ENCODE data around the gene ARID1B. TPM values are rescaled to one million over a fixed set of nuclear protein-coding genes. Genes with fewer than 3 reads are reported as not detected.

Gene ARID1B
- total and polyA plus RNA-seq, 2 donors (not counting 1 experiment from before 2014, with no cell fraction given) = 47.2 to 280 TPM

- H3K36me3 ChIP-seq (replicated peaks in 1 of 2; ENCODE audit: control extremely low read depth in 1 of 2, control insufficient read depth in 1 of 2, extremely low read depth in 1 of 2, insufficient read depth in 2 of 2, low read length in 1 of 2) = no peaks in the 10 kb centered on the region
- 97% methylated on average over 15 of the region's 21 CpGs for WGBS (ENCODE audit: insufficient coverage)
- intact Hi-C loops (cut with micrococcal nuclease) = no loop called here
- ChIA-PET POLR2A (no interaction called here), CTCF (no interaction called here)
- H3K9ac ChIP-seq (ENCODE audit: low read length) = no peak overlapping the region
- no peak overlapping the region for H3K4me3 ChIP-seq (ENCODE audit: control extremely low read depth in 1 of 5, extremely low read depth in 1 of 5, insufficient read depth in 1 of 5, low read depth in 2 of 5, low read length in 4 of 5)
- H3K27me3 ChIP-seq (replicated peaks in 1 of 4; ENCODE audit: control extremely low read depth in 1 of 4, control insufficient read depth in 3 of 4, insufficient read depth in 4 of 4, low read length in 3 of 4) = peaks cover 0 to 12% (median 0%) of the 10 kb centered on the region in 4 experiments
- no peak overlapping the region for H2AFZ ChIP-seq (ENCODE audit: insufficient read depth, low read depth, low read length, poor library complexity, severe bottlenecking)
- peaks cover 0 to 26% (median 7%) of the 10 kb centered on the region in 3 donors for H3K9me3 ChIP-seq (ENCODE audit: control extremely low read depth in 1 of 3, control insufficient read depth in 2 of 3, insufficient read depth in 1 of 3, low read length in 2 of 3)
- Mint-ChIP-seq H3K4me1 (no peaks in the 10 kb centered on the region), H3K27ac (no peak overlapping the region), H3K27me3 (peaks cover 33% of the 10 kb centered on the region), H3K4me3 (no peak overlapping the region), H3K9me3 (ENCODE audit: insufficient read depth) (no peaks in the 10 kb centered on the region)
- H3K27ac ChIP-seq (ENCODE audit: low read length in 2 of 2) = no peak overlapping the region
- H3K4me2 ChIP-seq (replicated peaks; ENCODE audit: low read depth, low read length, poor library complexity, severe bottlenecking) = no peak overlapping the region
- no peaks in the 10 kb centered on the region for H3K79me2 ChIP-seq (ENCODE audit: control insufficient read depth, insufficient read depth, low read length)
- H4K20me1 ChIP-seq (ENCODE audit: control insufficient read depth, insufficient read depth, low read length, poor library complexity, severe bottlenecking) = no peaks in the 10 kb centered on the region
- H3K4me1 ChIP-seq (ENCODE audit: control insufficient read depth in 2 of 2, insufficient read depth in 2 of 2, low read length in 2 of 2) = no peaks in the 10 kb centered on the region
- DNase-seq = no peak
- TF ChIP-seq EZH2 (IDR thresholded peaks at IDR 0.05; ENCODE audit: borderline replicate concordance, insufficient read depth, low read depth, low read length, poor library complexity, severe bottlenecking) (no peak), CTCF (IDR thresholded peaks at IDR 0.05) (no peak)
- ATAC-seq (ENCODE audit: low read depth) = no peak
Observed at GRCh38 chr6:157246048-157246630, 469.0 kb downstream of the ARID1B start.

DNA sequence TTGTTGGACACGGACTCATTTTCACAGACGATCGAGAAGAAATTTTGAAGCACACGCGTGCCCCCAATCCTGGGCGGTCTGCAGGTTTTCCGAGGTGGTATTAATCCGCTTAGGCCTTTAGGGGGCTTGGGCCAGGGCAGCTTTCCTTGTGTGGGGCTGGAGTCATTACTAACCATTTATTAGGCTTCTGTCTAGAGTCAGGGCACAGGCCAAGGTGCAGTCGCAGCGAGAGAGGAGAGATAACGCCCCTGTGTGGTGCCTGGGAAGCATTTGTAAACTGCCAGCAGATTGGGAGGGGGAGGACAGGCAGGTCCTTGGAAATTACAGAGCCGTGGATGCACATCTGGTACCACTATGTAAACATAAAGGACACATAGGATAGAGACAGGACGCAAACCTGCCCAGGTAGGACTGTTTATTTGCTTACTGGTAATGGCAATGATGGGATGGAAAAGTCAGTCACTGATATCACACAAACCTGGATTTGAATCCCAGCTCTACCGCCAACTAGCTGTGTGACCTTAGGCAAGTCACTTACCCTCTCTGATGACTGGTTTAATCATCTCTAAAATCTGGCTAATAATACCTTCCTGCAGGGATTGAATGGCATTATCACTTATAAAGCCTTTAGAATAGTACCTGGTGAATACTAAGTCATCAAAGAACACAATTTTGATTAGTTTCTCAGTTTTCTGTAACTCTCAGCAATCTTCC lies 469.8 kb downstream of the ARID1B start:
- Histone ChIP-seq H3K27ac (ENCODE audit: low read length in 2 of 2) (no peak overlapping the region), H2AFZ (ENCODE audit: insufficient read depth, low read depth, low read length, poor library complexity, severe bottlenecking) (no peak overlapping the region), H3K36me3 (replicated peaks in 1 of 2; ENCODE audit: control extremely low read depth in 1 of 2, control insufficient read depth in 1 of 2, extremely low read depth in 1 of 2, insufficient read depth in 2 of 2, low read length in 1 of 2) (no peaks in the 10 kb centered on the region), H3K79me2 (ENCODE audit: control insufficient read depth, insufficient read depth, low read length) (no peaks in the 10 kb centered on the region), H3K4me3 (ENCODE audit: control extremely low read depth in 1 of 5, extremely low read depth in 1 of 5, insufficient read depth in 1 of 5, low read depth in 2 of 5, low read length in 4 of 5) (no peak overlapping the region), H3K27me3 (replicated peaks in 1 of 4; ENCODE audit: control extremely low read depth in 1 of 4, control insufficient read depth in 3 of 4, insufficient read depth in 4 of 4, low read length in 3 of 4) (peaks cover 0 to 9% (median 1%) of the 10 kb centered on the region in 4 experiments), H3K9me3 (ENCODE audit: control extremely low read depth in 1 of 3, control insufficient read depth in 2 of 3, insufficient read depth in 1 of 3, low read length in 2 of 3) (peaks cover 0 to 21% (median 7%) of the 10 kb centered on the region in 3 donors), H3K4me1 (ENCODE audit: control insufficient read depth in 2 of 2, insufficient read depth in 2 of 2, low read length in 2 of 2) (no peaks in the 10 kb centered on the region), H3K4me2 (replicated peaks; ENCODE audit: low read depth, low read length, poor library complexity, severe bottlenecking) (no peak overlapping the region), H3K9ac (ENCODE audit: low read length) (no peak overlapping the region), H4K20me1 (ENCODE audit: control insufficient read depth, insufficient read depth, low read length, poor library complexity, severe bottlenecking) (no peaks in the 10 kb centered on the region)
- WGBS (ENCODE audit: insufficient coverage) = 96% methylated on average over 12 of the region's 14 CpGs
- no peak overlapping the region for H3K4me3 Mint-ChIP-seq
- ChIA-PET POLR2A (no interaction called here), CTCF (interaction anchor here (0.6 to 1.0 kb wide), 2 partner anchors 27 to 661 kb away, joined by 3 read pairs; no protein-coding TSS in a partner anchor)
- intact Hi-C loops (cut with micrococcal nuclease) = no loop called here
- no peak overlapping the region for H3K27ac Mint-ChIP-seq
- ATAC-seq (ENCODE audit: low read depth) = no peak
- peaks cover 33% of the 10 kb centered on the region for H3K27me3 Mint-ChIP-seq
- no peaks in the 10 kb centered on the region for H3K9me3 Mint-ChIP-seq (ENCODE audit: insufficient read depth)
- TF ChIP-seq EZH2 (IDR thresholded peaks at IDR 0.05; ENCODE audit: borderline replicate concordance, insufficient read depth, low read depth, low read length, poor library complexity, severe bottlenecking) = no peak
- no peak for TF ChIP-seq CTCF (IDR thresholded peaks at IDR 0.05)
- DNase-seq = no peak
- no peaks in the 10 kb centered on the region for H3K4me1 Mint-ChIP-seq
